Fibroblast of pulmonary artery (primary cell): ENCODE data around the gene SMAD4.
"Not testable (repeated sequence)": the region's sequence is repeated elsewhere in the genome, so short reads cannot be mapped to it uniquely, and the experiment has no call there.

Source experiments
- DNase-seq: peaks from one replicate; pipeline ENCODE4 v3.0.0-alpha.2; 2010; ENCODE audit warnings: low read depth
- H3K4me3 ChIP-seq: replicated peaks from 2 replicates; pipeline ENCODE4 v1.5.1; 2011; ENCODE audit warnings: low read depth, mild to moderate bottlenecking, control low read depth, low read length, moderate library complexity
- CTCF ChIP-seq: IDR thresholded peaks from 2 replicates; pipeline ENCODE4 v1.5.1; 2011; ENCODE audit warnings: mild to moderate bottlenecking, control low read depth, low read length, inconsistent platforms; ENCODE audit errors: missing control alignments

The SMAD4 gene

GRCh38 chr18:51108330-51108729 is 78.3 kb downstream of the SMAD4 start:
- DNase-seq: no peak
- TF ChIP-seq CTCF: no peak
- H3K4me3 ChIP-seq: no peak overlapping the region

DNA sequence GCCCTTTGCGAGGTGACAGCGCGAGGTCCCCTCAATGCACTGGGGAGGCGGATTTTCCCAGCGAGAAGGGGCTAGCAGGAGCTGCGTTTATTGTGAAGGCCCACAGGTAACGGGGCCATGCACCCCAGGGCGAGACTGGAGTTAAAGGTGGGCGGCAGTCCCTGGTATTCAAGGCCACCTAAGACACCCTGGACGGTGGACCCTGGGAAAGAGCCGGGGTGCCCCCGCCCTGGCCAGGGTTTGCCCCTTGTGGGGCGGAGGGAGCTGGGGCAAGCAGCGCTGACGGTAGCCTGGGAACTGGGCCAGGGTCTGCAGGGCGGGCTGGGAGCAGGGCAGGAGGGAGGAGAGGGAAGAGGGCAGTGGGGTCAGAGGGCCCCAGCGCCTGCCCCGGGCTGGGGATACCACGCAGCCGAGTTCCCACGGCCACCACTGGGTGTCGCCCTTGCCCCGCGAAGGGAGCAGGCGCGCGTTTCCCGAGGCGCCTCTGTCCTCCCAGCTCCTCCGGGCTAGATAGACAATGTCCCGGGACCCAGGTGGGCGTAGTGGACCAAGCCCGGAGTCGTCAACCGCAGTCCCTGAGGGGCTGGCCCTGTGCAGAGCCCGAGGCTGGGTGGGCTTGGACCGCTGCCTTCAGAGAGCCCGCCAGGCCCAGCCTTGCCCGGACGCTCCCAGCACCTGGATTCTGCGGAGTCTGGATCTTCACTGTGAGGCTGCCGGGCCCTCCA is 80.2 kb downstream of the SMAD4 start:
- TF ChIP-seq CTCF: peak; percentile 77
- peak; percentile 43 for DNase-seq
- H3K4me3 ChIP-seq: no peak overlapping the region

DNA sequence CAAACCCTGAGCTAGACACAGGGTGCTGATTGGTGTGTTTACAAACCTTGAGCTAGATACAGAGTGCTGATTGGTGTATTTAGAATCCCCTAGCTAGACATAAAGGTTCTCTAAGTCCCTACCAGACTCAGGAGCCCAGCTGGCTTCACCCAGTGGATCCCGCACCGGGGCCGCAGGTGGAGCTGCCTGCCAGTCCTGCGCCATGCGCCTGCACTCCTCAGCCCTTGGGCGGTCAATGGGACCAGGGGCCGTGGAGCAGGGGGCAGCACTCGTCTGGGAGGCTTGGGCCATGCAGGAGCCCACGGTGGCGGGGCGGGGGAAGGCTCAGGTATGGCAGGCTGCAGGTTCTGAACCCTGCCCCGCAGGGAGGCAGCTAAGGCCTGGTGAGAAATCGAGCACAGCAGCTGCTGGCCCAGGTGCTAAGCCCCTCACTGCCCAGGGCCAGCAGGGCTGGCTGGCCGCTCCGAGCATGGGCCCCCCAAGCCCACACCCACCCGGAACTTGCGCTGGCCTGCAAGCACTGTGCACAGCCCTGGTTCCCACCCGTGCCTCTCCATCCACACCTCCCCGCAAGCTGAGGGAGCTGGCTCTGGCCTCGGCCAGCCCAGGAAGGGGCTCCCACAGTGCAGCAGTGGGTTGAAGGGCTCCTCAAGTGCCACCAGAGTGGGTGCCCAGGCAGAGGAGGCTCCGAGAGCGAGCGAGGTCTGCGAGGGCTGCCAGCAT is 81.8 kb downstream of the SMAD4 start:
- not testable (repeated sequence) for H3K4me3 ChIP-seq, DNase-seq

GRCh38 chr18:51116996-51117395 is 87.0 kb downstream of the SMAD4 start:
- H3K4me3 ChIP-seq, DNase-seq: not testable (repeated sequence)

DNA sequence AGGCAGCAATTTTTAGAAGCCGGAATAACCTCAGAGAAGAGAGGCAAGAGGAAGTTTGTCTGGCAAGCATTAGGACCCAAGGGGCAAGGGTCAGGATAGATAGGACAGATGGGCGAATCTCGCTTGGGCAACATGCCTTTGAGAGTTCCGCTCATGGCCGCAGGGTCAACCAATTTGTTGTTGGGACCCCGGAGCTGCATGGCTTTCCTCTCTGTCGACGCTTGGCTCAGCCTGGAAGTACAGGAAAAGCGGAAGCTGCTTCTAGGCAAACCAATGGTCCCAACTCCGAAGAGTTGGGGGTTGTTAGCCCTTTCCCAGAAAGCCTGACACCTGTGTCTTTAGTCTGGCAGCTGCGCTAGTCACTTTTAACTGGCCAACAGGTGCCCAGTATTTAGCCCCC is 89.5 kb downstream of the SMAD4 start:
- not testable (repeated sequence) for H3K4me3 ChIP-seq, DNase-seq

DNA sequence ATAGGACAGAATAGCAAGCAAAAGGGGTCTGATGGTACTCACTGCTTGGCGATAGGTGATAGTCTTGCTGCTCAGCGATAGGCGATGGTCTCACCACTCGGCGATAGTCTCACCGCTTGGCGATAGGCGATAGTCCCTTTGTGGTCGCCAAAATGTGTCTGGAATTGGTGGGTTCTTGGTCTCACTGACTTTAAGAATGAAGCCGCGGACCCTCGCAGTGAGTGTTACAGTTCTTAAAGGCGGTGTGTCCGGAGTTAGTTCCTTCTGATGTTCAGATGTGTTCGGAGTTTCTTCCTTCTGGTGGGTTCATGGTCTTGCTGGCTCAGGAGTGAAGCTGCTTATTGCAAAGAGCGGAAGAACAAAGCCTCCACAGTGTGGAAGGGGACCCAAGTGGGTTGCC is 90.0 kb downstream of the SMAD4 start:
- not testable (repeated sequence) for DNase-seq

GRCh38 chr18:51120809-51121596 is 91.0 kb downstream of the SMAD4 start:
- no peak overlapping the region for H3K4me3 ChIP-seq
- DNase-seq: no peak
- TF ChIP-seq CTCF: no peak

More for the DNA sequence above, 90.0 kb downstream of the SMAD4 start:
- H3K4me3 ChIP-seq: not testable (repeated sequence)

DNA sequence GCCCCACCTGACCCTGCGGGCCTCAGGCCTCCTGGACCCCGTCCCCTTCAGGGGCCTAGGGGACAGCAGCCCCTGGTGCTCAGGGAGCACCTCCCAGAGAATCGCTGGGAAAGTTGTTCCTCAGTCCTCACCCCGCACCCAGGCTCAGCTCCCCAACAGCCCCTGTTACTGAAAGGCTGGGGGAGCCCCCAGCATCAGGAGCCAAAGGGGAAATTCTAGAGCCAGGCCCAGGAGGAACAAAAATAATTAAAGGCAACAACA is 91.5 kb downstream of the SMAD4 start:
- no peak for TF ChIP-seq CTCF
- H3K4me3 ChIP-seq: no peak overlapping the region
- no peak for DNase-seq
